Fibroblast of pulmonary artery (primary cell): ENCODE measurements around the gene MYRF.

ENCODE experiments used
- DNase-seq: peaks from one replicate; pipeline ENCODE4 v3.0.0-alpha.2; 2010; ENCODE audit warnings: low read depth
- H3K4me3 ChIP-seq: replicated peaks from 2 replicates; pipeline ENCODE4 v1.5.1; 2011; ENCODE audit warnings: low read depth, mild to moderate bottlenecking, control low read depth, low read length, moderate library complexity
- TF ChIP-seq, protein P1 (sequence below): IDR thresholded peaks from 2 replicates; pipeline ENCODE4 v1.5.1; 2011; ENCODE audit warnings: mild to moderate bottlenecking, control low read depth, low read length, inconsistent platforms; ENCODE audit errors: missing control alignments

Gene MYRF

DNA sequence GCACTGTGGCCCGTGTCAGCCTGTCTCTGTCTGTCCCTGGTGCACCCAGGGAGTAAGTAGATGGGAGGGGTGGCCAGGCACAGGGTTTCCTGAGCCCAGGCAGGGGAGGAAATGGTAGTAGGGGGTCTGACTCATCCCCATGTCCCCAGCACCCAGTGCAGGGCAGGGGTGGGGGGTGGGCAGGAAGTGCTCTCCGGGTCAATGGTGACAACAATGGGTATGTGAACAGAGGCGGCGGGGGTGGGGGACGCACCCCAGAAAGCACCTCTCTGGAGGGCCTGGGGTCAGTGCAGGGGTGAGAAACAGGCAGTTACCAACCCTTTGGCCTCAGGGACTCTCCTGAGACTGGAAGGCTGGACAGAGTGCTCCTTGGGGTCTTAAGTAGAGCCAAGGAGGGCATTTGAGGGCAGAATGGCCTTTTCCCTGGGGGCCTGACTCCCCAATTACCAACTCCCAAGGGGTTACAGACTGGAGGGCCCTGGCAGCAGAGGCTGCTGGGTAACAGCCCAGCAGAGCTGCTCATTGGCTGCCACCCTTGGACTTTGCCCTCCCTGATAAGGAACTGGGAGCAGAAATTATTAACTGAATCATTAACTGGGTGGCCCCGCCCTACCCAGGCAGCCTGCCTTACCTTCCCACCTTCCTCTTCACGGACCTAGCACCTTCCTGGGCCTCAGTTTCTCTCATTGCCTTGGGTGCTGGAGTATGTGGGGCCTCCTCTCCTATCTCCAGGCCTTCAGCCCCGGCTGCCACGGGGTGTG is 4.2 kb downstream of the MYRF start:
- peak; percentile 53 for DNase-seq
- H3K4me3 ChIP-seq = no peak overlapping the region
- TF ChIP-seq, protein P1, sequence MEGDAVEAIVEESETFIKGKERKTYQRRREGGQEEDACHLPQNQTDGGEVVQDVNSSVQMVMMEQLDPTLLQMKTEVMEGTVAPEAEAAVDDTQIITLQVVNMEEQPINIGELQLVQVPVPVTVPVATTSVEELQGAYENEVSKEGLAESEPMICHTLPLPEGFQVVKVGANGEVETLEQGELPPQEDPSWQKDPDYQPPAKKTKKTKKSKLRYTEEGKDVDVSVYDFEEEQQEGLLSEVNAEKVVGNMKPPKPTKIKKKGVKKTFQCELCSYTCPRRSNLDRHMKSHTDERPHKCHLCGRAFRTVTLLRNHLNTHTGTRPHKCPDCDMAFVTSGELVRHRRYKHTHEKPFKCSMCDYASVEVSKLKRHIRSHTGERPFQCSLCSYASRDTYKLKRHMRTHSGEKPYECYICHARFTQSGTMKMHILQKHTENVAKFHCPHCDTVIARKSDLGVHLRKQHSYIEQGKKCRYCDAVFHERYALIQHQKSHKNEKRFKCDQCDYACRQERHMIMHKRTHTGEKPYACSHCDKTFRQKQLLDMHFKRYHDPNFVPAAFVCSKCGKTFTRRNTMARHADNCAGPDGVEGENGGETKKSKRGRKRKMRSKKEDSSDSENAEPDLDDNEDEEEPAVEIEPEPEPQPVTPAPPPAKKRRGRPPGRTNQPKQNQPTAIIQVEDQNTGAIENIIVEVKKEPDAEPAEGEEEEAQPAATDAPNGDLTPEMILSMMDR = no peak

DNA sequence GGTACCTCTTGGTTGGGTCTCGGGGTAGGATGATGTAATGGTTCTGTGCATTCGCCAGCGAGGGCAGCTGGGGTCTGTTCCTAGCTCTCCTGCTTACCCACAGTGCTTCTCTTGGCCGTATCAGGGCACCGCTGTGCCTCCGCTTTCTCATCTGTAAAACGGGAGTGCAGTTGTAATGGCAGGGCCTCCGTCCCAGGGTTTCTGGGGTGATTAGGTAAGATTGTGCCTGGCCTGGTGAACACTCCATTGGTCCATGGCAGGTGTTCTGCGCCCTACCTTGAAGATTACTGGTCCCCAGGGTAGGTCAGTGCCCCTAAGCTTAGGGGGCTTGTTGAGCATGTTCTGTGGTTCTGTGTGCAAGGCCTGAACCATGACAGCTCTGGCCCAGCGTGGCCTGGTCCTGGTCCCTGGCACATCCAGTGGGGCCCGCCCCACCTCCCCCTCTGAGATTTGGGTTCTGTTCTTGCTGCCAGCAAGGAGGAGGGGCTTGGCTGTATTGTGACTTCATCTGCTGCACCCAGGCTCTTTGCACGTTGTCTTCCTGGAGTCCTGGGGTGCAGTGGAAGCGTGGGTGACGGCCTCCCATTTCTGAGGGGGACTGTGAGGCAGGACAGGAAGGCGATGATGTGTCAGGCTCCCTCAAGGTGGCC is 4.9 kb downstream of the MYRF start:
- TF ChIP-seq, protein P1 = no peak
- H3K4me3 ChIP-seq = no peak overlapping the region
- DNase-seq = no peak

DNA sequence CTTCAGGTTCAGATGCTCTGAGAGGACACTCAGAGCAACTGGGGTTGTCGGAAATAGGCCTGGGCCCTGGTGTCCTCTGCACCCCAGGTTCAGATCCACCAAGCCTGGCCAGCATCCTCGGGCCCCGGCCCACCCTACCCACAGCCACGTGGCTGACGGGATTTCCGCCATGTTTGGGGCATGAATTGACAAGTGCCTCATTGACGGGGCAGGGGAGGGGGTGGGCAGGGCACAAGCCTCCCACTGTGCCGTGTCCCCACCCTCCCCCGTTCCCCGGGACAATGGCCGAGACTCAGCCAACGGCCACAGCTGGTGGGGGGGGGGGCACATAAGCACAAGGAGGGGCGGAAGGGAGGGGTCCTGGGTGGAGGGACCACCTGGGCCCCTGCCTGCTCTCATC is 8.5 kb downstream of the MYRF start:
- DNase-seq = no peak
- H3K4me3 ChIP-seq = no peak overlapping the region
- TF ChIP-seq, protein P1 = no peak

DNA sequence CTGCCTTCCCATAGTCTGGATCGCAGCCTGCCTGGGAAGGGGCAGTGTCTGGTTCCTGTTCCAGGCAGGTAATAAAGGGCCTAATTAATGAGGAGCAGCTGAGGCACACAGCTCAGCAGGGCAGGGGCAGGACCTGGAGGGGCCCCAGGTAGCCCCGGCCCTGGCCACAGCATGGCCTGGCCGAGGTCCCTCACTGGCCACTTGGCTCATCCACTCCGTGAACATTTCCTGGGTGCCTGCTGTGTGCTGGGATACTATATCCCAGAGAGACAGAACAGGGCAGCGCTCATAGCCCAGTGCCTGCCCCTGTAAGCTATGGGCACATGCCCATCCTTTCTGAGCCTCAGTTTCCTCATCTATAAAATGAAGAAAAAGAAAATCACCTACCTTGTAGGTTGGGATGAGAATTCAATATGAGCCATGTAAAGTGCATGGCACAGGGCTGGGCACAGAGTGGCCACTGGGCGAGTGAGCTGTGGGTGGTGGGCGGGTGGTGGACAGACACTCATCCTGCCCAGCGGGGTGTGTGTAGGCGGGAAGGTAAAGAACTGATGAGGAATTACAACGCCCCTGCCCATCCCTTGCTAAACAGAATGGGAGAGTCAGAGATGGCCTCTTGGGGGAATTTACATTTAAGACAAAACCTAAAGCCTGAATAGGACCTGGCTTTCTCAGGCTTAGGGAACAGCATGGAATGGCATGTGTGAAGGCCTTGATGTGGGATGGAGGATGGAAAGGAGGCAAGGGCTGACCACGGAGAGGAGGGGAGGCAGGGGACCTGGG is 9.2 kb downstream of the MYRF start:
- TF ChIP-seq, protein P1 = no peak
- no peak overlapping the region for H3K4me3 ChIP-seq
- no peak for DNase-seq

DNA sequence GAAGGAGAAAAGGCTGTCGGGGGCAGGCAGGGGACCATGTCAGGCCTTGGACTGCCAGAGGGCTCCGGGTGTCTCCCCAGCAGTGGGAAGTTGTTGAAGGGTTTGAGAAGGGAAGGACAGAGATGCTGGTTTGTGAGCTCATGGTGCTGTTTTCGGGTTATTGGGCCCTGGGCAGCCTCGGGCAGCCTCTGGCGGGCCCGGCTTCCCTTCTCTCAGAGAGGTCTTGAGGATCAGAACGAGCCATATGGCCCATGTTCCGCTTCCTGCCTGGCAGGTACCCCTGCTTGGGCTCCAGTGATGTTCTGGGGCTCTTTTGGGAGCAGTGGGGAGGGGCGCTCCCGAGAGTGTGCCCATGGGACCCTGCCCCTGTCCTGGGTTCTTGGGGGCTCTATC is 9.8 kb downstream of the MYRF start:
- no peak overlapping the region for H3K4me3 ChIP-seq
- TF ChIP-seq, protein P1 = no peak

DNA sequence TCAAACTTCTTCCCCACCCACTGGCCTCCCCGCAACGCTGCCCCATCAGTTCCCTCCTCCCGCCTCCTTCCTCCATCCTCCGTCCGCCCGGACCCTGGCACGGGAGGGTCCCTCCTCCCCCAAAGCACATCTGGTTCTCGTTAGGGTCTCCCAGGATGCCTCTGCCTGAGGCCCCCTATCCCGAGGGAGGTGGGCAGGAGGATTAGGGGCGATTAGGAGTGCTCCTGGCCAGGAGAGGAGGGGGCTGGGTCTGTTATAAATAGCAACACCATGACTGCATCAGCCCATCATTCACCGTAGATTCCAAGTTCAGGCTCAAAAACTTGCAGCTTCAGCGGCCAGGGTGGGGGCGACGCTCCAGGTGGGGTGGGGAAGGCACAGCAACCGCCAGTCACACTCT is 10.4 kb downstream of the MYRF start:
- TF ChIP-seq, protein P1 = no peak
- no peak overlapping the region for H3K4me3 ChIP-seq
- DNase-seq = no peak

More for the DNA sequence above, 9.8 kb downstream of the MYRF start:
- DNase-seq = no peak
